ENCODE data around the gene CLP1.

DNA sequence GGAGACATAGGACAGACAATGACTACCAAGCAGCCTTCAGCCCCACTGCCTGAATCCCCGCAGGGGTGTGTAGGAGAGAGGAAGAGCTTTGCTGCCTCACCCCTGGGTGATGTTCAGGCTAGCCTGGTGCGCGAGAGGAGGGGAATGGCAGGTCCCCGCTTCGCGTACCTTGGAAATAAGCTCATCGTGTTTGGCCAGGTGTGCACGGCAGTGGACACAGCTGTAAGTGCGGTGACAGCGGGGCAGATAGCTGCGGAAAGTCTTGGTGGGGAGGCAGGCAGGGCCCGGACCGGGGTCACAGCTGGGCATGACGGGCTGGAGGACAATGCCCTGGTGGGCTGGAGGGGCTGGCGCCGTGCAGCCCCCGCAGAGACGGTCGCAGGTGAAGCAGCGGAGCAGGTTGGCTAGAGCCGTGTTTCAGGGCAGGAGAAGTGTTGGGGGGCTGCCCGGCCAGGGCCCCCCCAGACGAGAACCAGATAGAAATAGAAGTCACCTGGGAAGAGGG is 10.7 kb upstream of the CLP1 start:
- TF ChIP-seq POLR2AphosphoS5 (IDR thresholded peaks at IDR 0.05) (no peak), POLR2A (IDR thresholded peaks at IDR 0.05) (no peak), EP300 (IDR thresholded peaks at IDR 0.05) (no peak)

Measured in upper lobe of left lung (tissue), 4 donors.